Motor neuron (in vitro differentiated cells): ENCODE results near the gene TP53TG3C. TPM values are rescaled to one million over a fixed set of nuclear protein-coding genes. Genes with fewer than 3 reads are reported as not detected.
"Not testable (repeated sequence)": the region's sequence is repeated elsewhere in the genome, so short reads cannot be mapped to it uniquely, and the experiment has no call there.

ENCODE experiments used
- ATAC-seq, 8 experiments: fragments of 200-7000 bp; cut with Tn5 transposase; replicated peaks in 6 of 8; 2 replicates each; pipeline ENCODE4 v1.8.0; 2021; ENCODE audit warnings: mild to moderate bottlenecking in 8 of 8, moderate library complexity in 8 of 8
- H3K27ac ChIP-seq, 2 donors: fragments of 250-450 bp; sonication (Bioruptor Pico); 2 replicates each; pipeline ENCODE4 v1.9.0; 2021; ENCODE audit warnings: antibody characterized with exemption in 2 of 2, mild to moderate bottlenecking in 2 of 2, moderate library complexity in 1 of 2
- H3K4me1 ChIP-seq, 2 donors: fragments of 250-450 bp; sonication (Bioruptor Pico); replicated peaks in 1 of 2; 2 replicates each; pipeline ENCODE4 v1.6.1; 2021; ENCODE audit warnings: antibody characterized with exemption in 2 of 2, mild to moderate bottlenecking in 2 of 2, moderate library complexity in 1 of 2
- H3K4me3 ChIP-seq, 5 donors: fragments of 250-450 bp; sonication (Bioruptor Pico); 2 replicates each; pipeline ENCODE4 v1.9.0; 2021; ENCODE audit warnings: antibody characterized with exemption in 5 of 5, mild to moderate bottlenecking in 5 of 5, moderate library complexity in 4 of 5
- WGBS, 10 experiments: fragments of 450-650 bp; shearing (Covaris generic); methylation state at CpG; one replicate each; pipeline ENCODE4 v1.0.0; 2022; 5-methylcytosine and 5-hydroxymethylcytosine counted together
- in situ Hi-C, 9 experiments: fragments of 400-800 bp; cut with MboI; loops; one replicate each; pipeline ENCODE4 v1.15.0; 2021; ENCODE audit warnings: low sequenced_read_pairs in 9 of 9, low pct_unique_long_range_greater_than_20kb in 2 of 9; ENCODE audit not compliant: unreplicated experiment in 9 of 9
- total RNA-seq, 8 experiments: library from RNA; unstranded; fragments of 300-600 nt; gene quantifications; 2 replicates each; pipeline versions ENCODE4 v1.2.3 to v1.2.4, GENCODE V29; 2022

The TP53TG3C gene
- total RNA-seq = under 1 TPM in 1 of 8 experiments, not detected in 7; 0.25 TPM

- ATAC-seq, H3K4me3 ChIP-seq, in situ Hi-C loops, H3K27ac ChIP-seq, H3K4me1 ChIP-seq: not testable (repeated sequence)
- no CpG with 5 or more reads among the region's 25 CpGs for WGBS, 10 experiments
Measured at GRCh38 chr16:33193926-33194325, at the start of gene TP53TG3C. TP53TG3C (plus strand) TSS chr16:33194226; CDS start chr16:33194294, 68 bp downstream.

Other genes starting within 250 kb of the TP53TG3C start
- under 1 TPM in 3 of 8 experiments, not detected in 5; 0.25 to 0.33 (median 0.31) TPM for gene TP53TG3E, start 110.1 kb downstream of the TP53TG3C start, total RNA-seq
- gene TP53TG3B, start 166.6 kb downstream of the TP53TG3C start, total RNA-seq = not detected